ENCODE measurements around the gene ACOX3. TPM values are rescaled to one million over a fixed set of nuclear protein-coding genes. Genes with fewer than 3 reads are reported as not detected.

Gene ACOX3
- total and polyA plus RNA-seq, 9 of the 15 experiments (the other 6 are each of a cell fraction or from before 2014, with no cell fraction given) = 0.68 to 7.3 (median 3.7) TPM

DNA sequence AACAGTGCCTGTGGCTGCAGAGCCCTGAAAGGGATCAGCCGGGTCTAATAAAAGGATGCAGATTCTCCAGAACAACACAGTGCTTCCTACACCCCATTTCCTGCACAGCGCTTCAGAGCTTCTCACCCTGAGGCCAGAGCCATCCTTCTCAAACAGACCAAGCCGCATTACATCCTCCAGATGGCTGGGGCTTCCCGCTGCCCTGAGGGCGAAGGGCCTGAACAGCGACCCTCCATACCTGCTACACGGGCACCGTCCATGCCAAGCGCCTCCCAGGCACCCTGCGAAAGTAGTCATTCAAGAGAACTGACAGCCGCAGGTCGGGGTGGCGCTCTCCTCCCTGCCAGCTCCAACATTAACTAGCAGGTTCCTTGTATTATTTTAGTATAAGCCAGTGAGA lies 36.5 kb downstream of the ACOX3 start:
- no peak overlapping the region for H3K4me2 ChIP-seq (ENCODE audit: insufficient read depth, low read length)
- TF ChIP-seq IFI16 (CRISPR knock-in tag; IDR thresholded peaks at IDR 0.05) = no peak
- TF ChIP-seq GATA2 (CRISPR knock-in tag; IDR thresholded peaks at IDR 0.05) = no peak
- no peak for TF ChIP-seq NR1H2 (CRISPR knock-in tag; IDR thresholded peaks at IDR 0.05)
- TF ChIP-seq SNRNP70 (optimal IDR thresholded peaks at IDR 0.05; ENCODE audit: low read depth, low read length) = no peak
- TF ChIP-seq ZNF780A (CRISPR knock-in tag; IDR thresholded peaks at IDR 0.05) = no peak
- TF ChIP-seq HEY1 (CRISPR knock-in tag; IDR thresholded peaks at IDR 0.05; ENCODE audit: borderline replicate concordance) = no peak
- TF ChIP-seq RBM14 (IDR thresholded peaks at IDR 0.05; ENCODE audit: borderline replicate concordance, insufficient read depth, low read depth, low read length) = no peak
- TF ChIP-seq ASH1L (IDR thresholded peaks at IDR 0.05; ENCODE audit: borderline replicate concordance, low read depth, partially characterized antibody) = no peak
- TF ChIP-seq ZNF584 (CRISPR knock-in tag; IDR thresholded peaks at IDR 0.05; ENCODE audit: low read depth) = no peak
- TF ChIP-seq CTBP1 (IDR thresholded peaks at IDR 0.05; ENCODE audit: borderline replicate concordance) = no peak
- no peak for TF ChIP-seq POLR2AphosphoS2 (IDR thresholded peaks at IDR 0.05; ENCODE audit: low read length)
- no peak for TF ChIP-seq NR2F6 (CRISPR knock-in tag; IDR thresholded peaks at IDR 0.05)
- TF ChIP-seq, protein P1, sequence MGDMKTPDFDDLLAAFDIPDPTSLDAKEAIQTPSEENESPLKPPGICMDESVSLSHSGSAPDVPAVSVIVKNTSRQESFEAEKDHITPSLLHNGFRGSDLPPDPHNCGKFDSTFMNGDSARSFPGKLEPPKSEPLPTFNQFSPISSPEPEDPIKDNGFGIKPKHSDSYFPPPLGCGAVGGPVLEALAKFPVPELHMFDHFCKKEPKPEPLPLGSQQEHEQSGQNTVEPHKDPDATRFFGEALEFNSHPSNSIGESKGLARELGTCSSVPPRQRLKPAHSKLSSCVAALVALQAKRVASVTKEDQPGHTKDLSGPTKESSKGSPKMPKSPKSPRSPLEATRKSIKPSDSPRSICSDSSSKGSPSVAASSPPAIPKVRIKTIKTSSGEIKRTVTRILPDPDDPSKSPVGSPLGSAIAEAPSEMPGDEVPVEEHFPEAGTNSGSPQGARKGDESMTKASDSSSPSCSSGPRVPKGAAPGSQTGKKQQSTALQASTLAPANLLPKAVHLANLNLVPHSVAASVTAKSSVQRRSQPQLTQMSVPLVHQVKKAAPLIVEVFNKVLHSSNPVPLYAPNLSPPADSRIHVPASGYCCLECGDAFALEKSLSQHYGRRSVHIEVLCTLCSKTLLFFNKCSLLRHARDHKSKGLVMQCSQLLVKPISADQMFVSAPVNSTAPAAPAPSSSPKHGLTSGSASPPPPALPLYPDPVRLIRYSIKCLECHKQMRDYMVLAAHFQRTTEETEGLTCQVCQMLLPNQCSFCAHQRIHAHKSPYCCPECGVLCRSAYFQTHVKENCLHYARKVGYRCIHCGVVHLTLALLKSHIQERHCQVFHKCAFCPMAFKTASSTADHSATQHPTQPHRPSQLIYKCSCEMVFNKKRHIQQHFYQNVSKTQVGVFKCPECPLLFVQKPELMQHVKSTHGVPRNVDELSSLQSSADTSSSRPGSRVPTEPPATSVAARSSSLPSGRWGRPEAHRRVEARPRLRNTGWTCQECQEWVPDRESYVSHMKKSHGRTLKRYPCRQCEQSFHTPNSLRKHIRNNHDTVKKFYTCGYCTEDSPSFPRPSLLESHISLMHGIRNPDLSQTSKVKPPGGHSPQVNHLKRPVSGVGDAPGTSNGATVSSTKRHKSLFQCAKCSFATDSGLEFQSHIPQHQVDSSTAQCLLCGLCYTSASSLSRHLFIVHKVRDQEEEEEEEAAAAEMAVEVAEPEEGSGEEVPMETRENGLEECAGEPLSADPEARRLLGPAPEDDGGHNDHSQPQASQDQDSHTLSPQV (IDR thresholded peaks at IDR 0.05) = no peak
- no peak for TF ChIP-seq SAFB (IDR thresholded peaks at IDR 0.05; ENCODE audit: borderline replicate concordance, low read depth, low read length)
- TF ChIP-seq COPS2 (conservative IDR thresholded peaks at IDR 0.05) = no peak
- TF ChIP-seq POLR3A (IDR thresholded peaks at IDR 0.05; ENCODE audit: borderline replicate concordance, extremely low read depth, insufficient read depth, insufficient read length) = no peak
- TF ChIP-seq, protein P2, sequence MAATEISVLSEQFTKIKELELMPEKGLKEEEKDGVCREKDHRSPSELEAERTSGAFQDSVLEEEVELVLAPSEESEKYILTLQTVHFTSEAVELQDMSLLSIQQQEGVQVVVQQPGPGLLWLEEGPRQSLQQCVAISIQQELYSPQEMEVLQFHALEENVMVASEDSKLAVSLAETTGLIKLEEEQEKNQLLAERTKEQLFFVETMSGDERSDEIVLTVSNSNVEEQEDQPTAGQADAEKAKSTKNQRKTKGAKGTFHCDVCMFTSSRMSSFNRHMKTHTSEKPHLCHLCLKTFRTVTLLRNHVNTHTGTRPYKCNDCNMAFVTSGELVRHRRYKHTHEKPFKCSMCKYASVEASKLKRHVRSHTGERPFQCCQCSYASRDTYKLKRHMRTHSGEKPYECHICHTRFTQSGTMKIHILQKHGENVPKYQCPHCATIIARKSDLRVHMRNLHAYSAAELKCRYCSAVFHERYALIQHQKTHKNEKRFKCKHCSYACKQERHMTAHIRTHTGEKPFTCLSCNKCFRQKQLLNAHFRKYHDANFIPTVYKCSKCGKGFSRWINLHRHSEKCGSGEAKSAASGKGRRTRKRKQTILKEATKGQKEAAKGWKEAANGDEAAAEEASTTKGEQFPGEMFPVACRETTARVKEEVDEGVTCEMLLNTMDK (IDR thresholded peaks at IDR 0.05; ENCODE audit: borderline replicate concordance, insufficient read depth, low read depth, low read length, poor library complexity, severe bottlenecking) = no peak
- TF ChIP-seq SETDB1 (IDR thresholded peaks at IDR 0.05; ENCODE audit: low read length) = no peak
- BruUV-seq (replicated peaks) = no TSS peak
- intact Hi-C loops (cut with micrococcal nuclease) (loop anchor here (1.0 to 10.0 kb wide), 5 partner anchors 82 to 229 kb away; no protein-coding TSS in a partner anchor), in situ Hi-C loops (cut with MboI) (loop anchor here (5.0 to 10.0 kb wide), 2 partner anchors 162 to 239 kb away; no protein-coding TSS in a partner anchor)
- H3K9ac ChIP-seq (ENCODE audit: insufficient read depth in 1 of 2, low read depth in 2 of 2, low read length in 2 of 2) = no peak overlapping the region
- H3K27me3 ChIP-seq (ENCODE audit: control insufficient read depth in 2 of 2, insufficient read depth in 2 of 2, low read length in 2 of 2) = no peaks in the 10 kb centered on the region
- DNase-seq (ENCODE audit: extremely low read depth in 1 of 4, low spot score in 3 of 4) (no peak), FAIRE-seq (no peak), ATAC-seq (no peak)
- POLR2A ChIA-PET = interaction anchor here (1.4 kb wide), 1 partner anchor 101 kb away, joined by 4 read pairs; no protein-coding TSS in a partner anchor
- H4K20me1 ChIP-seq (replicated peaks; ENCODE audit: control insufficient read depth, insufficient read depth, low read length) = no peaks in the 10 kb centered on the region
- peaks cover under 1 to 13% of the 10 kb centered on the region in 2 experiments; a peak in 3 of 5 replicates for H3K4me1 ChIP-seq (replicated peaks in 1 of 2; ENCODE audit: control insufficient read depth in 2 of 2, insufficient read depth in 2 of 2, low read length in 2 of 2)
- no peaks in the 10 kb centered on the region for H3K36me3 ChIP-seq (ENCODE audit: control insufficient read depth, insufficient read depth, low read length)
- H3K9me3 ChIP-seq (replicated peaks; ENCODE audit: control insufficient read depth, insufficient read depth, low read depth, low read length) = no peaks in the 10 kb centered on the region
- H2AFZ ChIP-seq (ENCODE audit: low read depth, low read length) = no peak overlapping the region
- WGBS (ENCODE audit: insufficient coverage, low coverage, missing lambda C conversion rate) = 60% methylated on average over 13 of the region's 13 CpGs
- no peak overlapping the region for H3K4me3 ChIP-seq
- H3K27ac ChIP-seq (ENCODE audit: extremely low read depth, low read depth, low read length) = no peak overlapping the region
- H3K9me1 ChIP-seq (ENCODE audit: control insufficient read depth, insufficient read depth, low read length) = no peaks in the 10 kb centered on the region
- CTCF ChIA-PET (ENCODE audit: low intra/inter-chr PET ratio) = interaction anchor here (1.6 to 4.9 kb wide), 4 partner anchors 129 to 227 kb away, joined by 8 to 69 read pairs (median 16); no protein-coding TSS in a partner anchor
- H3K79me2 ChIP-seq (ENCODE audit: control insufficient read depth, insufficient read depth, low read length) = no peaks in the 10 kb centered on the region

All from K562 (cell line).